H9 (cell line): Measurements from ENCODE around the gene TDP2. TPM values are rescaled to one million over a fixed set of nuclear protein-coding genes. Genes with fewer than 3 reads are reported as not detected.

Source experiments
- DNase-seq: peaks from one replicate; pipeline ENCODE4 v3.0.0-alpha.2; 2017
- H2AFZ ChIP-seq: one replicate; pipeline ENCODE4 v1.6.1; 2013; ENCODE audit warnings: mild to moderate bottlenecking, low read length, control low read depth, moderate library complexity
- H2AK5ac ChIP-seq: 2 replicates; pipeline ENCODE4 v1.6.1; 2013; ENCODE audit warnings: low read length, control low read depth, mixed read lengths; ENCODE audit not compliant: insufficient read length
- H2BK120ac ChIP-seq: one replicate; pipeline ENCODE4 v1.6.1; 2013; ENCODE audit warnings: low read depth, mild to moderate bottlenecking, low read length, control low read depth, inconsistent platforms; ENCODE audit not compliant: poor library complexity, severe bottlenecking
- H2BK12ac ChIP-seq: 2 replicates; pipeline ENCODE4 v1.6.1; 2013; ENCODE audit warnings: low read length, control low read depth, mixed read lengths, low read depth; ENCODE audit not compliant: insufficient read length
- H2BK15ac ChIP-seq: 2 replicates; pipeline ENCODE4 v1.6.1; 2013; ENCODE audit warnings: low read depth, low read length, control low read depth
- H2BK20ac ChIP-seq: one replicate; pipeline ENCODE4 v1.6.1; 2013; ENCODE audit warnings: low read depth, mild to moderate bottlenecking, low read length, control low read depth, inconsistent platforms; ENCODE audit not compliant: poor library complexity, severe bottlenecking
- H2BK5ac ChIP-seq: 2 replicates; pipeline ENCODE4 v1.6.1; 2013; ENCODE audit warnings: low read length, control low read depth, mixed read lengths; ENCODE audit not compliant: insufficient read length
- H3K14ac ChIP-seq: 2 replicates; pipeline ENCODE4 v1.6.1; 2013; ENCODE audit warnings: low read length, control low read depth; ENCODE audit not compliant: insufficient read depth
- H3K18ac ChIP-seq: 2 replicates; pipeline ENCODE4 v1.6.1; 2013; ENCODE audit warnings: low read depth, mild to moderate bottlenecking, mixed read lengths, low read length, control low read depth; ENCODE audit not compliant: insufficient read length
- H3K23ac ChIP-seq: 2 replicates; pipeline ENCODE4 v1.6.1; 2013; ENCODE audit warnings: low read length, control low read depth, mixed read lengths, low read depth; ENCODE audit not compliant: insufficient read length
- H3K23me2 ChIP-seq: 2 replicates; pipeline ENCODE4 v1.6.1; 2013; ENCODE audit warnings: low read depth, mild to moderate bottlenecking, mixed read lengths, low read length, control low read depth; ENCODE audit not compliant: insufficient read length, poor library complexity, severe bottlenecking
- H3K27ac ChIP-seq: 2 replicates; pipeline ENCODE4 v1.5.1; 2013; ENCODE audit warnings: low read length, control low read depth, mixed read lengths, low read depth; ENCODE audit not compliant: insufficient read length
- H3K27me3 ChIP-seq: 2 replicates; pipeline ENCODE4 v1.6.1; 2013; ENCODE audit warnings: low read length, control low read depth, inconsistent platforms; ENCODE audit not compliant: insufficient read depth
- H3K4ac ChIP-seq: 2 replicates; pipeline ENCODE4 v1.6.1; 2013; ENCODE audit warnings: low read depth, mild to moderate bottlenecking, control low read depth, inconsistent platforms, low read length, moderate library complexity
- H3K4me1 ChIP-seq: 2 replicates; pipeline ENCODE4 v1.6.1; 2013; ENCODE audit warnings: low read length, control low read depth, inconsistent platforms; ENCODE audit not compliant: insufficient read depth
- H3K4me2 ChIP-seq: 2 replicates; pipeline ENCODE4 v1.6.1; 2013; ENCODE audit warnings: low read length, control low read depth, mixed read lengths; ENCODE audit not compliant: insufficient read length, insufficient read depth
- H3K56ac ChIP-seq: 2 replicates; pipeline ENCODE4 v1.6.1; 2013; ENCODE audit warnings: low read depth, mild to moderate bottlenecking, mixed read lengths, low read length, control low read depth; ENCODE audit not compliant: insufficient read length
- H3K79me1 ChIP-seq: 2 replicates; pipeline ENCODE4 v1.6.1; 2013; ENCODE audit warnings: low read depth, mild to moderate bottlenecking, moderate library complexity, low read length, control low read depth, inconsistent platforms; ENCODE audit not compliant: insufficient read depth, poor library complexity, severe bottlenecking
- H3K79me2 ChIP-seq: 2 replicates; pipeline ENCODE4 v1.6.1; 2013; ENCODE audit warnings: low read length, control low read depth, inconsistent platforms; ENCODE audit not compliant: insufficient read depth
- H3K9ac ChIP-seq: 2 replicates; pipeline ENCODE4 v1.6.1; 2013; ENCODE audit warnings: low read length, control low read depth, mixed read lengths; ENCODE audit not compliant: insufficient read length; ENCODE audit errors: extremely low read depth
- H3K9me3 ChIP-seq: one replicate; pipeline ENCODE4 v1.6.1; 2013; ENCODE audit warnings: low read depth, low read length, inconsistent platforms; ENCODE audit not compliant: control insufficient read depth
- H3T11ph ChIP-seq: one replicate; pipeline ENCODE4 v1.6.1; 2013; ENCODE audit warnings: mild to moderate bottlenecking, low read length, control low read depth, inconsistent platforms
- H4K20me1 ChIP-seq: one replicate; pipeline ENCODE4 v1.6.1; 2013; ENCODE audit not compliant: control insufficient read depth, insufficient read length, insufficient read depth
- H4K5ac ChIP-seq: 2 replicates; pipeline ENCODE4 v1.6.1; 2013; ENCODE audit warnings: low read depth, mild to moderate bottlenecking, mixed read lengths, low read length, control low read depth; ENCODE audit not compliant: insufficient read length
- H4K8ac ChIP-seq: replicated peaks from 2 replicates; pipeline ENCODE4 v1.6.1; 2013; ENCODE audit warnings: low read length, control low read depth, mixed read lengths, low read depth; ENCODE audit not compliant: insufficient read length
- H4K91ac ChIP-seq: 2 replicates; pipeline ENCODE4 v1.6.1; 2013; ENCODE audit warnings: low read depth, mild to moderate bottlenecking, moderate library complexity, mixed read lengths, low read length, control low read depth; ENCODE audit not compliant: insufficient read length
- H3K27ac Mint-ChIP-seq, 3 experiments: 2 replicates in 2 of 3; 3 replicates in 1 of 3; pipeline ENCODE4 v1.8.0; 2020 to 2021; ENCODE audit warnings: mixed read lengths in 3 of 3, mild to moderate bottlenecking in 1 of 3, moderate library complexity in 1 of 3
- H3K27me3 Mint-ChIP-seq: 2 replicates; pipeline ENCODE4 v1.8.0; 2021; ENCODE audit warnings: low read depth, mild to moderate bottlenecking, moderate library complexity, mixed read lengths
- H3K36me3 Mint-ChIP-seq, 3 experiments: 2 replicates in 2 of 3; 3 replicates in 1 of 3; pipeline ENCODE4 v1.8.0; 2020 to 2021; ENCODE audit warnings: low read depth in 3 of 3, mixed read lengths in 3 of 3; ENCODE audit not compliant: insufficient read depth in 1 of 3
- H3K4me1 Mint-ChIP-seq, 2 experiments: 2 replicates each; pipeline ENCODE4 v1.8.0; 2020; ENCODE audit warnings: mixed read lengths in 2 of 2
- H3K4me3 Mint-ChIP-seq, 2 experiments: 2 replicates in 1 of 2; 3 replicates in 1 of 2; pipeline ENCODE4 v1.8.0; 2020 to 2021; ENCODE audit warnings: mild to moderate bottlenecking in 2 of 2, mixed read lengths in 2 of 2, moderate library complexity in 1 of 2
- H3K9me3 Mint-ChIP-seq, 2 experiments: 2 replicates in 1 of 2; 3 replicates in 1 of 2; pipeline ENCODE4 v1.8.0; 2020; ENCODE audit warnings: mild to moderate bottlenecking in 2 of 2, mixed read lengths in 2 of 2, moderate library complexity in 1 of 2
- CTCF ChIP-seq: fragments of 200-600 bp; sonication (generic); conservative IDR thresholded peaks from 3 replicates; pipeline ENCODE4 v1.8.0; 2021; ENCODE audit warnings: antibody characterized with exemption, mild to moderate bottlenecking
- WGBS: extraction: QIAGEN DNeasy Blood & Tissue Kit; methylation state at CpG from one replicate; pipeline ENCODE4 v1.1.7; 2013; ENCODE audit warnings: missing lambda C conversion rate, low lambda C conversion rate, mixed read lengths; ENCODE audit not compliant: insufficient read length; ENCODE audit errors: extremely low coverage; 5-methylcytosine and 5-hydroxymethylcytosine counted together
- total RNA-seq: library from RNA; stranded (reverse); gene quantifications from 2 replicates; pipeline ENCODE4 v1.2.1, GENCODE V29; 2021

The TDP2 gene
- total RNA-seq, 1 experiment from 2014 or later: 55.6 TPM

DNA sequence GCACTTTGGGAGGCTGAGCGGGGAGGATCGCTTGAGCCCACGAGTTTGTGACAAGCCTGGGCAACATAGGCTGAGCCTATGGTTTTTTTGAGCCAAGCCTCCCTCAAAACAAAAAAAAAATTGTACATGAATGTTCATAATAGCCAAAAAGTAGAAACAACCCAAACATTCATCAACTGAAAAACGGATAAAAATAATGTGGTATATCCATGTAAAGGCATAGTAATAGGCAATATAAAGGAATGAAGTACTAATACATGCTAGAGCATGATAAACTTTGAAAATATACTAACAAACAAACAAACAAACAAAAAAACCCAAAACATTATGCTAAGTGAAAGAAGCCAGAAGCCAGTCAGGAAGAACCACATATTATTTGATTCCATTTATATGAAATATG, 56.0 kb downstream of the TDP2 start:
- Histone ChIP-seq H3T11ph (no peak overlapping the region), H3K56ac (no peak overlapping the region), H4K20me1 (no peaks in the 10 kb centered on the region), H2BK120ac (no peak overlapping the region), H3K23ac (no peak overlapping the region), H2BK15ac (no peak overlapping the region), H4K8ac (no peak overlapping the region), H3K79me2 (no peaks in the 10 kb centered on the region), H3K9me3 (no peaks in the 10 kb centered on the region), H3K79me1 (no peaks in the 10 kb centered on the region), H3K4ac (no peak overlapping the region), H2AFZ (no peak overlapping the region), H3K27me3 (no peaks in the 10 kb centered on the region), H2AK5ac (no peak overlapping the region), H3K4me1 (no peaks in the 10 kb centered on the region; the same call in 1 of the 2 replicates), H3K27ac (no peak overlapping the region), H3K23me2 (no peaks in the 10 kb centered on the region), H4K91ac (no peak overlapping the region), H2BK5ac (no peak overlapping the region), H3K9ac (no peak overlapping the region), H4K5ac (no peak overlapping the region), H3K14ac (no peak overlapping the region), H3K4me2 (no peak overlapping the region), H2BK12ac (no peak overlapping the region), H2BK20ac (no peak overlapping the region), H3K18ac (no peak overlapping the region)
- WGBS: no CpG with 5 or more reads among the region's 4 CpGs
- peaks cover 3 to 11% of the 10 kb centered on the region in 2 experiments; a peak in 3 of 4 replicates for H3K4me1 Mint-ChIP-seq
- TF ChIP-seq CTCF: no peak
- H3K9me3 Mint-ChIP-seq: 0 out of 5 replicates have a peak, but pooled peaks cover 0 to 2% of the 10 kb centered on the region in 2 experiments
- no peak overlapping the region for H3K27ac Mint-ChIP-seq
- DNase-seq: no peak
- no peaks in the 10 kb centered on the region for H3K27me3 Mint-ChIP-seq
- no peak overlapping the region for H3K4me3 Mint-ChIP-seq
- peaks cover 0 to 6% (median 0%) of the 10 kb centered on the region in 3 experiments; a peak in 2 of 7 replicates for H3K36me3 Mint-ChIP-seq
